HG02678 (cell line): ENCODE data around the gene FBF1.
"Not testable (repeated sequence)": the region's sequence is repeated elsewhere in the genome, so short reads cannot be mapped to it uniquely, and the experiment has no call there.

Experiments
- ATAC-seq: cut with Tn5 transposase; IDR thresholded peaks from one replicate; pipeline ENCODE4 v1.9.1; 2021; ENCODE audit warnings: mild to moderate bottlenecking, moderate library complexity; ENCODE audit not compliant: unreplicated experiment

FBF1 gene

DNA sequence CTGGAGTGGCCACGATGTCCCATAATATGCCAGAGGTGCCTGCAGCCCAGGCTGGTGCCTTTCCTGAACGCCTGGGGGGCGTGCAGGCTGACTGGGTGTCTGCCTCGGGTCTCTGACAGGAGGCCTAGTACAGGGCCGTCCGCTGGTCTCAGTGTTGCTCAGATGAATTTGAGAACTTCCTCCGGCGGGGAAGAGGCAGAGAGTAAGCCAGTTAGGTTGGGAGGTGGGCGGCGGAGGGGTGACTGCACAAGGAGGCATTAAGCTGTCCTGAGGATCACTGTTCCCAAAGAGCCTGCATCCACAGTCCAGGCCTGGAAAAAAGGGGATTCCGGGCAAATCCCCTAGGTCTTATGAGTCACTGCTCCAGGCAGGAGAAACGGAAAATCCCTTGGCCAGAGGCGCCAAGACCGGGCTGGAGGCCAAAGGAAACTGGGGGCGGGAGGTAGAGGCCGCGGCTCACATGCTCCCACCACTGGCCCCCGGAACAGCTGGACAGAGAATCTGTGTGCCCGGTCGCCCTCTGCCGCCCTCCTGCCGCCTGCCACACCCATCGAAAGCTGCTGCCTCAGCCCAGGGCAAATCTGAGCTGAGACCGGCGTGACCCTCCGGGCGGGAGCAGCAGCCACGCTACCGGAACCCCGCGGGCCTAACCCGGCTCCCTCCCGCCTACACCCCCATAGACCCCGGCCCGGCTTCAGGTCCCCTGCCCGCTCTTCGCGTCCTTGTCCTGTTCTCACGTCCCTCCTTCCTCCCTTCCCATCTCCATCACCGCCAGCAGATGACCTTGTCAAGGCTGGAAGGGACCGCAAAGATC is 63.7 kb downstream of the FBF1 start:
- no peak for ATAC-seq

DNA sequence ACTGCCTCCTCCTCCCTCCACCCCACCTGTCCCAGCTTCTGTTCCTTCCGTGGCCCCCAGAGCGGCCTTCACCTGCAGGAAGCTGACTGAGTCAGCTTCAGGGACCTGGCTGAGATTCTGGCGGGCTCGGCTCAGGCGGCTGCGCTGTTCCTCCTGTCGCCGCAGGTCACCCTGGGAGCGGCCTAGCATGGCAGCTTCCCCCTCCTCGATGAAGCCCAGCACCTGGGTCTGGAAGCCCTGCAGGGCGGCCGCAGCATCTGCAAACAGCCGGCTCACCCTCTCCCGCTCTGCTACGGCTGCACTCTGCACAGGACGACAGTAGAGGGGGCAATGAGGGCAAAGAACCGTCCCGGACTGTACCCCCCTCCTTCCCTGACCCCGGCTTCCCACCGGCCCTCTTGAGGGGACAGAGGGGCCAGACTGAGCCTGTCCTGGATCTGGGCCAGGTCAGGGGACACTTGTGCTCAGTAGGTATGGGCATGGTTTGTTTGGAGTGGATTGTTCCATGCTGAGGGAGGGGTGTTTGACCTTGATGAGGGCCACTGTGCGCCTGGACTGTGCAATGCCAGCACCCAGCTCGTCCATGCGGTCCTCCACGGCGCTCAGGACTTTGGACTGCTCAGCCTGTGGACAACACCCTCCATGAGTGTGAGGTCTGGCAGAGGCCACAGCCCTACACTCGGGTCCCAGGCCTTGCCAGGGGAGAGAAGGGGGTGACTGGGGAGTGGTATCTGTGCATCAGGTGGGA is 64.5 kb downstream of the FBF1 start:
- no peak for ATAC-seq

DNA sequence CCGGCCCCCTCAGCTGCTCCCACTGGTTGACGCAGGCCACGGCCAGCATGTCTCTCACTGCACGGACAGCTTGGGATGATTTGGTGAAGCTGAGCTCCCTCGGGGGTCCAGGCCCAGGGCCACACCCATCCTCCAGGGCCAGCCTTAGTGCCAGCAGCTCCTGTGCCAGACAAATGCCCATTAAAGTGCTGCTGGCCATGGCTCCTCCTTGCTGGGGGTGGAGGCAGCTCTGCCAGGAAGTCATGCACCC is 65.0 kb downstream of the FBF1 start:
- ATAC-seq: no peak

DNA sequence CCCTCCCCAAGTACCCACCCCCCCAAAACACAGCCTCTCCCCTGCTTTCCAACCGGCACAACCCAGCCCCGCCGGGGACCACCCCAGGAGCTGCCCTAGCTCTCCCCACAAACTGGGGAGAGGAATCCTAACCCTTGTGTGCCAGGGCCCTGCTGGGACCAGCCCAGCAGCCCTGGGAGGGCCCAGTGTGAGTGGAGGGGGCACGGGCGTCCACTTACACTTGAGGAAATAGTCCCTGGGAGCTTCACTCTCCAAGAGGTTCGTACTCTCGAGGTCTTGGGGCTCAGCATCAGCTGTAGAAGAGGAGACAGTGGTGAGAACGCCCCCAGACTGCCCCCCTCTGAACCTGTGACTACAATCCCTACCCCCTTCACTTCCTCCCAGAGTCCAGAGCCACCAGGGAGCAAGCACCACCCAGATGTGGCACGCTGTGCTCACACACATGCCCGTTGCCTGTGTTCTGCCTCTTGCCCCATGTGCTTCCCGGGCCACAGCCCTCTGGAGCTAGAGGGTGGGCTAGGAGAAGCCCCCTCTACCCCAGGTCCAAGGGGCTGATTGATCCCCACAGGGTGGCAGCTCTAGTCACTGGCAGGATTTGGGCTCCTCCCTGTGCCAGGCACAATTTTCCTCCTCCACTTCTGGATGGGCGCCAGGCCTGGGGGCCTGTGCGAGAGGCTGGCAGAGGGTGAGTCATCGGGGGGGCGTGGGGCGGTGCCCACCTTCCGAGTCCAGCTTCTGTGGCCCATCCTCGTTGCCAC is 65.5 kb downstream of the FBF1 start:
- ATAC-seq: no peak

DNA sequence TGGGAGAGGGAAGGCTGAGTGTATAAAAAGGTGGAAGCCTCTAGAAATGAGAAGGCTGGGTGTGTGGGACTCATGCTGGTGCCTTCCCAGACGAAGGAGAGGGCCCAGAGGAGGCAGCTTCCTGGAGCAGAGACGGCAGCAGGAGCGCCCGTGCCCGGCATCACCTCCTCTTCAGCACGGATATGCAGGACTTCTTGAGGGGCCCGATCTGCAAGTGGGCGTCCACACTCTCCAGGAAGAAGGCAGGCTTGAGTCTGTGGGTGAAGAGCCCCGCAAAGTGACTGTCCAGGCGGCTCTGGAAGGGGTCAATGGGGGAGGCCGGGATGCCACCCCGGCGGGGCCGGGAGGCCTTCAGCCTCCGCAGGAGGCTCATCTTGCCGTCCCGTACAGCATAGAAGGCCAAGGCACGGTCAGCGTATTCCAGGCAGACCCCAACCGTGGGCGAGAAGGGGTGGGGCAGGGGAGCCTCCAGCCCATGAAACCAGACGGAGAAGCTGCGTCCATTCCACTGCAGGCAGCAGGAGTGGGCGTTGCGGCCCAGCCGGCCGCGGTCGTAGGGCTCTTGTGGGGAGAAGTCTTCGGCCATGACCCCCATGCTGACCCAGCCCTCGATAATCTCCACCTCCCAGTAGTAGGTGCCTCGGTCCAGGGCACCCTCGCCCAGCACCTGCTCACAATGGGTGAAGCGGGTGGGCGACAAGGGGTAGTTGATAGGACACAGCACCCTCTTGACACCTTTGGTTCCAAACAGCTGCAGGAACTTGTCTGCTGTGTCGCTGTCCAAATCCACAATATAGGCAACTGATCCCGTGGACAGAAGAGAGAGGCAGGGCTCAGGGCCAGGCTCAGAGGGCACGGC is 66.3 kb downstream of the FBF1 start:
- ATAC-seq: no peak

DNA sequence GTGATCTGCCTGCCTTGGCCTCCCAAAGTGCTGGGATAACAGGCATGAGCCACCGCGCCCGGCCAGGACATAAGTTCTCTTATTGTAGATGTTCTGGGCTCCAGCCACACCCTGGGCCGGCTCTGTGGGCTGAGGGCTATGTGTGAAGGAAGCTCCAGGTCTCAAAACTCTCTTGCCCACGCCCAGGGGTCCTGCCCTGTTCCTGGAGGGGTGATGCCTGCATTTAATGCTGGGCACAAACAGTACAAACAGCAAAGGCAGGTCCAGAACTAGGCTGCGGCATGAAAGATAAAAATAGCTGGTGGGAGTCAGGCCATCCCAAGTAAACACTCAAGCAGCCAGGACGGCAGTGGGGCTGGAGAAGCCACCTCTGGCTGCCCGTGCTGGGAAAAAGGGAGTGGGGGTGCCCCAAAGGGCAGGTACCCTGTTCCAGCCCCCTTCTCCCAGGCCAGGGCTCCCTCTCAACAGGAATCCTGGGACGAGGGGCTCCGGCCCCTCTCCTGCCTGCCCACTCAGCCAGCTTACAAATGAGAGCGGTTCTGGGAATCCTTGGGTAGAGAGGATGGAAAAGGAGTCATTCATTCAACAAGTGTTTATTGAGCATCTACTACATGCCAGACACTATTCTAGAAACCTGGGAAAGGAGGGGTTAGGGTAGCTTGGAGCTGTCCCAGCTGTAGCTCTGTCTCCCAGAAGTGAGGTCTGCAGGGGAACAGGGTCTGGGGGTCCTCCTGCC is 67.1 kb downstream of the FBF1 start:
- no peak for ATAC-seq

DNA sequence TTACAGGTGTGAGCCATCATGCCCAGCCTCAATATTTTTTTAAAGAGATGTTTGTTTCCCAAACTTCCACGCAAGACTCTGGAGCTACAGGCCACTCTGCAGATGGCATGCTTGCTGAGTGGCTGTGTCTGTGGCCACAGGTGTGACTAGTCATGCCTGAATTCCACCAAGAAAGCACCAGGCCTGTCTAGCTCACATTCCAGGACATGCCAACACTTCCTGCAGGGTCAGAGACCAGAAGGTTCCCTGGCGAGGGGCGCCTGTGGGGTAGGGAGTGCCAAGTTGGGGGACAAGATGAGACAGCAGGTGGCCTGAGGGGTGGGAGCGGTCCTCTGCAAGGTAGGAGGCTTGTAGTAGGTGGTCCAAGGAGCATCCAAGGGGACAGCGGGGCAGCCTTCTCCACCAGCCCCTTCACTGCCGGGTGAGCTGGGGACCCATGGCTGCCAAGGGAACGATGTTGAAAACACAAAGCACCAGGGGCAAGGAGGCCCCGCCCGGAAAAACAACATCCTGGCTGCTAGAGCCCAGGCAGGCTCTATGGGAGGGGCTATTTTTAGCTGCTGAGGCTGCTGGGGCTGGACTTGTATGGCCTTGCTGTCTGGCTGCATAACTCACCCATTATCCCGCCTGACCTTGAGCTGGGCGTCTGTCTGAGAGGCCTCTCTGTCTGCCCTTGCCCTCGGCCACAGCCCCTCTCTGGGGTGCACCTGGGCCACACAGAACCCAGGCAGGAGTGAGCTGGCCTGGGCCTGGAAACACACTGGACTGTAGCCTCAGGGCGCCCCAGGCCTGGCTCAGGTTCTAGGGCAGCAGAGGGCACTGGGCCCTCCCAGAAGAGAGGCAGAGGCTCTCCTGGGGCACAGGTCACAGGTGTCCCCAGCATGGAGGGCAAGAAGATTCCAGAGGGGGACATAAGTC is 68.1 kb downstream of the FBF1 start:
- ATAC-seq: no peak

DNA sequence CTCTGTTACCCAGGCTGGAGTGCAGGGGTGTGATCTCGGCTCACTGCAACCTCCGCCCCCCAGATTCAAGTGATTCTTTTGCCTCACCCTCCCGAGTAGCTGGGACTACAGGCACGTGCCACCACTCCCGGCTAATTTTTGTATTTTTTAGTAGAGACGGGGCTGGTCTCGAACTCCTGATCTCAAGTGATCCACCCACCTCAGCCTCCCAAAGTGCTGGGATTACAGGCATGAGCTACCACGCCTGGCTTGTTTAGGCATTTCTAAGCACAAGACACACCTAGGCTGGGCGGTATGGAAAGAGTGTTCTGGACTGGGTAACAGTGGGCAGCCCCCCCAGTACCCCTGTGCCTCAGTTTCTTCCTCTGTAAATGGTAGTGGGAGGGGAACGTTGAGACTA is 70.6 kb downstream of the FBF1 start:
- ATAC-seq: not testable (repeated sequence)

DNA sequence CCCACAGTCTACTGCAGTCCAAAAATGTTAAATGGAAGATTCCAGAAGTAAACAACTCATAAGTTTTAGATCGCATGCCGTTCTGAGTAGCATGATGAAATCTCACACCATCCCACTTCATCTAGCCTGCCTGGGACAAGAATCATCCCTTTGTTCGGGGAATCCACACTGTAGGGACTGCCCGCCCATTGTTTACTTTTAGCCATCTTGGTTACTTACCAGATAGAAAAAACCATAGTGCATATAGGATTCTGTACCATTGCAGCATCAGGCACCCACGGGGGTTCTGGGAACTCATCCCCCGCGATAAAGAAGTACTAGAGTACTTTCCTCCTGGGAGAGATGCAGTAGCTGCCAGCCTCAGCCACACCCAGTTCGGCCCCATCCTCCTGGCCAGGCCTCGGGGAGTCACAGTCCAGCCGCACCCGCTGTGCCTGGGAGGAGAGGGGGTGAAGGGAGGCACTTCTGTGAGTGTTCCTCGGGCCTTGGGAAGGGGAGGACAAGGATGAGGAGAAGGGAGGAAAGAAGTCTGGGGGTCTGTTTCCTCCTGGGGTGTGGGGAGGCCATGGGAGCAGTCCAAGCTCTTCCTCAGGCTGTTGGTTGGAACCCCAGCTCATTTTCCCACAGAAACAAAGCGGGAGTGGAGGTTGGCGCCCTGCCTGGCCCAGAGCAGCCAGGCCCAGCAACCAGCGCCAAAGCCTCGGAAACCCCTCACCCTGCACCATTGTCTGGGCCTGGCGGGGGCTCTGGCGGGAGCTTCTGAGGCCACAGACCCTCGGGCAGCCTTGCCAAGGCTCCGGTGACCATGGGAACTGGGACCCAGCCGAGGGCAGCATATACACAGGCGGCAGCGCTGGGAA is 71.3 kb downstream of the FBF1 start:
- ATAC-seq: no peak

DNA sequence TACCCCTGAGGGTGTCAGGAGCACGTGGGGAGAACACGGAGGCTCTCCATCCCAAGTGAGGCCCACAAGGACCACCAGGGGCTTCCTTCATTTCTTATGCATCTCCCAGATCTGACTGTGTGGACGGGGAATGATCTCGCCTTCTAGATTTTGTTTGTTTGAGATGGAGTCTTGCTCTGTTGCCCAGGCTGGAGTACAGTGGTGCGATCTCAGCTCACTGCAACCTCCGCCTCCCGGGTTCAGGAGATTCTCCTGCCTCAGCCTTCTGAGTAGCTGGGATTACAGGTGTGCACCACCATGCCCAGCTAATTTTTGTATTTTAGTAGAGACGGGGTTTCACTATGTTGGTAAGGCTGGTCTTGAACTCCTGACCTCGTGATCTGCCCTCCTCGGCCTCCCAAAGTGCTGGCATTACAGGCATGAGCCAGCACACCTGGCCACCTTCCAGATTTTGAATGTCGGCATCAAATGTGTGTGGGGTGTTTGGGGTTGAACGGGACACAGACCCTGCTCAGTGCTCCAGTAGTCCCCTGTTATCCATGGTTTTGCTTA is 72.0 kb downstream of the FBF1 start:
- not testable (repeated sequence) for ATAC-seq

DNA sequence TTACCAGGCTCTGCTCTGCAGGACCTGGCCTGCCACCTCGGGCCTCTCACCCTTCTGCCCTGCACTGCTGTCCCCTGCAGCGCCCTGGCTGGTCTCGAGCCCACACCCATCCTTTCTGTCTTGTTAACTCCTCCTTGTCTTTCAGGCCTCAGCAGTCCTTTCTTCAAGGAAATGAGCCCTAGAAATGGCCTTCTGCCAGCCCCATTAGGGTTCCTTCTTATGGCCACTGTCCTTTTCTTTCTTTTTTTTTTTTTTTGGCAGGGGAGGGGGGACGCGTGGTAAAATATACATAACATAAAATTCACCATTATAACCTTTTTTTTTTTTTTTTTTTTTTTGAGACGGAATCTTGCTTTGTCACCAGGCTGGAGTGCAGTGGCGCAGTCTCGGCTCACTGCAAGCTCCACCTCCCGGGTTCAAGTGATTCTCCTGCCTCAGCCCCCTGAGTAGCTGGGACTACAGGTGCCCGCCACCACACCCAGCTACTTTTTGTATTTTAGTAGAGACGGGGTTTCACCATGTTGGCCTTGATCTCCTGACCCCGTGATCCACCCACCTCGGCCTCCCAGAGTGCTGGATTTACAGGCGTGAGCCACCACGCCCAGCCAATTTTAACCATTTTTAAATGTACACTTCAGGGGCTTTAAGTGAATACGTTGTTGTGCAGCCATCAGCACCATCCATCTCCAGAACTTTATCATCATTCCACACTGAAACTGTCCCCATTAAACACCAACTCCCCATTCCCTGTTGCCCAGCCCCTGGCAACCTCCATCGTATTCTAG is 75.2 kb downstream of the FBF1 start:
- not testable (repeated sequence) for ATAC-seq

DNA sequence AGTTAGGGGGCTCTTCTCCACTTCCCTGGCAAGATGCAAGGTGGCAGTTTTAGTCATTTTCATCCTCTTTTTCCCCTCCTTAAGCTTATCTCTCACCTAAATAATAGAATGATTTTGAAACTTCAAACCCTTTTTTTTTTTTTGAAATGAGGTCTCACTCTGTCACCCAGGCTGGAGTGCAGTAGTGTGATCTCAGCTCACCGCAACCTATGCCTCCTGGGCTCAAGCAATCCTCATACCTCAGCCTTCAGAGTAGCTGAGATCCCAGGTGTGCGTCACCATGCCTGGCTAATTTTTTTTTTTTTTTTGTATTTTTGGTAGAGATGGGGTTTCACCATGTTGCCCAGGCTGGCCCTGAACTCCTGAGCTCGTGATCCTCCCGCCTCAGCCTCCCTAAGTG is 76.0 kb downstream of the FBF1 start:
- ATAC-seq: peak; percentile 17

DNA sequence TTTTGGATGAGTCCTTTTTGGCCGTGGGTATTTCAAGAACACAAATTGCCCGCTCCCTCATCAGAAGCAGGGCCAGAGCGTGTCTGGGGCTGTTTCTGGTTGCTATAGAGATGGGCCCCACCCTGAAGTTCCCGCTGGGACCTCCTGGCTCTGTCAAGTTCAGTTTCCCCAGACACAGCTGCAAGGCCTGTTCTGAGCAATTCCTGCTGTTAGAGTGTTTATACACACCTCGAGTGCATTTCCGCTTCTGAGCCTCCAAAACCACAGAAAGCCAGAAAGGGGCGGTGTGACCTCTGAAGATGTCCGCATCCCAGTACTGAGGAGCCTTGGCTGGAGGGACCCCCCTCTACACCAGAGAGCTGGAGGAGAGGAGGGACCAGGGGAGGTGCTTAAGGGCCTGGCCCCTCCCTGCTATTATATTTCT is 76.4 kb downstream of the FBF1 start:
- ATAC-seq: peak; percentile 79

DNA sequence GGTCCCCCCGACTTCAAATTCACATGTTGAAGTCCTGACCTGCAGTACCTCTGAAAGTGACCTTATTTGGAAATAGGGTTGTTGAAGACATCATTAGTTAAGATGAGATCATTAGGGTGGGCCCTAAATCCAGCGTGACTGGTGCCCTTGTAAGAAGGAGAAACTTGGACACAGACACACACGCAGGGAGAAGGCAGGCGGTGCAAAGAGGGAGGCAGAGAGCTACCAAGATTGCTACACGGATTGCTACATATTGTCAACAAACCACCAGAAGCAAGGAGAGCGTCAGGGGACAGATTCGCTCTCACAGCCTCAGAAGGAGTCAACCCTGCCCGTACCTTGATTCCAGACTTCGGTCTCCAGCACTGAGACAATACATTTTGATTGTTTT is 78.9 kb downstream of the FBF1 start:
- ATAC-seq: no peak
